ENCODE results near the gene MAB21L2.

Gene MAB21L2

DNA sequence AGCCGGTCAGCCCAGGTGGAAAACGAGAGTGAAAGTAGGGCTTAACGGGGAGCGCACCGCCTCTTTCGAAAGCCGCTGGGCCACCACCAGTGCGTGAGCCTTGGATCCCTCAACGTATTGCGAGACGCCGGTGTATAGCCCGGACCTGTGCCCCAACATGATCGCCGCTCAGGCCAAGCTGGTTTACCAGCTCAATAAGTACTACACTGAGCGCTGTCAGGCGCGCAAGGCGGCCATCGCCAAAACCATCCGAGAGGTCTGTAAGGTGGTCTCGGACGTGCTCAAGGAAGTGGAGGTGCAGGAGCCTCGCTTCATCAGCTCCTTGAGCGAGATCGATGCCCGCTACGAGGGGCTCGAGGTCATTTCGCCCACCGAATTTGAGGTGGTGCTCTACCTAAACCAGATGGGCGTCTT is 929 bp downstream of the MAB21L2 start:
- peak overlapping the region; percentile 61 for H3K23ac ChIP-seq (ENCODE audit: low read depth, low read length, poor library complexity)
- peak overlapping the region; percentile 55 for H2BK5ac ChIP-seq (ENCODE audit: low read length)
- no peaks in the 10 kb centered on the region for H3K9me3 ChIP-seq (replicated peaks in 1 of 2; ENCODE audit: control insufficient read depth in 2 of 2, insufficient read depth in 1 of 2, low read depth in 1 of 2, low read length in 2 of 2)
- H2BK12ac ChIP-seq (ENCODE audit: low read length): no peak overlapping the region
- H3K36me3 ChIP-seq (replicated peaks in 1 of 2; ENCODE audit: control insufficient read depth in 2 of 2, insufficient read depth in 2 of 2, low read length in 2 of 2): no peaks in the 10 kb centered on the region
- no peak overlapping the region for H3K4ac ChIP-seq (ENCODE audit: low read length)
- H3K27me3 ChIP-seq (ENCODE audit: control insufficient read depth in 3 of 3, insufficient read depth in 3 of 3, low read depth in 1 of 3, low read length in 3 of 3): peaks cover 0 to 33% (median 18%) of the 10 kb centered on the region in 3 experiments
- peak overlapping the region; percentile 85 for H2AFZ ChIP-seq (ENCODE audit: low read length)
- H3K4me2 ChIP-seq (ENCODE audit: insufficient read depth, low read length, poor library complexity, severe bottlenecking): peak overlapping the region; percentile 87
- H2BK120ac ChIP-seq (ENCODE audit: low read depth, low read length): peak overlapping the region; percentile 1
- H3K4me3 ChIP-seq (ENCODE audit: low read length in 2 of 2): peak overlapping the region; percentile 37 to 81
- H4K8ac ChIP-seq (ENCODE audit: low read depth, low read length): no peak overlapping the region
- peak; percentile 36 for DNase-seq (ENCODE audit: low spot score)
- H2BK15ac ChIP-seq (ENCODE audit: low read length): no peak overlapping the region
- peak overlapping the region; percentile 92 for H3K9ac ChIP-seq (ENCODE audit: low read depth, low read length, poor library complexity)
- no peak overlapping the region for H3K27ac ChIP-seq (replicated peaks; ENCODE audit: low read length)
- H3K4me1 ChIP-seq (ENCODE audit: control insufficient read depth in 2 of 2, insufficient read depth in 1 of 2, low read depth in 1 of 2, low read length in 2 of 2): peaks cover 6 to 22% of the 10 kb centered on the region in 2 donors
- H4K91ac ChIP-seq (ENCODE audit: low read depth, low read length, poor library complexity): no peak overlapping the region
- peak overlapping the region; percentile 65 for H2AK5ac ChIP-seq (ENCODE audit: low read depth, low read length)
- peaks cover 2% of the 10 kb centered on the region for H3K79me1 ChIP-seq (ENCODE audit: low read depth, low read length)
- H3K18ac ChIP-seq (ENCODE audit: low read length): peak overlapping the region; percentile 88
- H3K14ac ChIP-seq (ENCODE audit: low read length): no peak overlapping the region
- WGBS, 2 donors (ENCODE audit: extremely low coverage in 2 of 2, insufficient read length in 2 of 2, insufficient replicate concordance in 1 of 2): no CpG with 5 or more reads among the region's 32 CpGs

DNA sequence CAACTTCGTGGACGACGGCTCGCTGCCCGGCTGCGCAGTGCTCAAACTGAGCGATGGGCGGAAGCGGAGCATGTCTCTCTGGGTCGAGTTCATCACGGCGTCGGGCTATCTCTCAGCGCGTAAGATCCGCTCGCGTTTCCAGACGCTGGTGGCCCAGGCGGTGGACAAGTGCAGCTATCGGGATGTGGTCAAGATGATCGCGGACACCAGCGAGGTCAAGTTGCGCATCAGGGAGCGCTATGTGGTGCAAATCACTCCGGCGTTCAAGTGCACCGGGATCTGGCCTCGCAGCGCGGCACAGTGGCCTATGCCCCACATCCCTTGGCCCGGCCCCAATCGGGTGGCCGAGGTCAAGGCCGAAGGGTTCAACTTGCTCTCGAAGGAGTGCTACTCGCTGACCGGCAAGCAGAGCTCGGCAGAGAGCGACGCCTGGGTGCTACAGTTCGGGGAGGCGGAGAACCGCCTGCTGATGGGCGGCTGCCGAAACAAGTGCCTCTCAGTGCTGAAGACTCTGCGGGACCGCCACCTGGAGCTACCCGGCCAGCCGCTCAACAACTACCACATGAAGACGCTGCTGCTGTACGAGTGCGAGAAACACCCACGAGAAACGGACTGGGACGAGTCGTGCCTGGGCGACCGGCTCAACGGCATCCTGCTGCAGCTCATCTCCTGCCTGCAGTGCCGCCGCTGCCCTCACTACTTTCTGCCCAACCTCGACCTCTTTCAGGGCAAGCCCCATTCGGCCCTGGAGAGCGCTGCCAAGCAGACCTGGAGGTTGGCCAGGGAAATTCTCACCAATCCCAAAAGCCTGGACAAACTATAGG is 1.5 kb downstream of the MAB21L2 start:
- Histone ChIP-seq H3K18ac (ENCODE audit: low read length) (peak overlapping the region; percentile 86), H3K79me1 (ENCODE audit: low read depth, low read length) (peaks cover 2% of the 10 kb centered on the region), H4K8ac (ENCODE audit: low read depth, low read length) (no peak overlapping the region), H2BK12ac (ENCODE audit: low read length) (no peak overlapping the region), H3K36me3 (replicated peaks in 1 of 2; ENCODE audit: control insufficient read depth in 2 of 2, insufficient read depth in 2 of 2, low read length in 2 of 2) (no peaks in the 10 kb centered on the region), H3K9me3 (replicated peaks in 1 of 2; ENCODE audit: control insufficient read depth in 2 of 2, insufficient read depth in 1 of 2, low read depth in 1 of 2, low read length in 2 of 2) (no peaks in the 10 kb centered on the region), H2BK15ac (ENCODE audit: low read length) (no peak overlapping the region), H3K9ac (ENCODE audit: low read depth, low read length, poor library complexity) (peak overlapping the region; percentile 92), H3K4me3 (ENCODE audit: low read length in 2 of 2) (peak overlapping the region; percentile 37 to 81), H3K14ac (ENCODE audit: low read length) (no peak overlapping the region), H2AFZ (ENCODE audit: low read length) (peak overlapping the region; percentile 85), H4K91ac (ENCODE audit: low read depth, low read length, poor library complexity) (no peak overlapping the region), H2AK5ac (ENCODE audit: low read depth, low read length) (peak overlapping the region; percentile 65), H2BK120ac (ENCODE audit: low read depth, low read length) (peak overlapping the region; percentile 1), H2BK5ac (ENCODE audit: low read length) (peak overlapping the region; percentile 55), H3K27me3 (ENCODE audit: control insufficient read depth in 3 of 3, insufficient read depth in 3 of 3, low read depth in 1 of 3, low read length in 3 of 3) (peaks cover 0 to 33% (median 18%) of the 10 kb centered on the region in 3 experiments), H3K4me1 (ENCODE audit: control insufficient read depth in 2 of 2, insufficient read depth in 1 of 2, low read depth in 1 of 2, low read length in 2 of 2) (peaks cover 6 to 22% of the 10 kb centered on the region in 2 donors), H3K4ac (ENCODE audit: low read length) (no peak overlapping the region), H3K4me2 (ENCODE audit: insufficient read depth, low read length, poor library complexity, severe bottlenecking) (peak overlapping the region; percentile 87), H3K27ac (replicated peaks; ENCODE audit: low read length) (no peak overlapping the region), H3K23ac (ENCODE audit: low read depth, low read length, poor library complexity) (peak overlapping the region; percentile 61)
- peak; percentile 44 for DNase-seq (ENCODE audit: low spot score)
- no CpG with 5 or more reads among the region's 66 CpGs for WGBS, 2 donors (ENCODE audit: extremely low coverage in 2 of 2, insufficient read length in 2 of 2, insufficient replicate concordance in 1 of 2)

DNA sequence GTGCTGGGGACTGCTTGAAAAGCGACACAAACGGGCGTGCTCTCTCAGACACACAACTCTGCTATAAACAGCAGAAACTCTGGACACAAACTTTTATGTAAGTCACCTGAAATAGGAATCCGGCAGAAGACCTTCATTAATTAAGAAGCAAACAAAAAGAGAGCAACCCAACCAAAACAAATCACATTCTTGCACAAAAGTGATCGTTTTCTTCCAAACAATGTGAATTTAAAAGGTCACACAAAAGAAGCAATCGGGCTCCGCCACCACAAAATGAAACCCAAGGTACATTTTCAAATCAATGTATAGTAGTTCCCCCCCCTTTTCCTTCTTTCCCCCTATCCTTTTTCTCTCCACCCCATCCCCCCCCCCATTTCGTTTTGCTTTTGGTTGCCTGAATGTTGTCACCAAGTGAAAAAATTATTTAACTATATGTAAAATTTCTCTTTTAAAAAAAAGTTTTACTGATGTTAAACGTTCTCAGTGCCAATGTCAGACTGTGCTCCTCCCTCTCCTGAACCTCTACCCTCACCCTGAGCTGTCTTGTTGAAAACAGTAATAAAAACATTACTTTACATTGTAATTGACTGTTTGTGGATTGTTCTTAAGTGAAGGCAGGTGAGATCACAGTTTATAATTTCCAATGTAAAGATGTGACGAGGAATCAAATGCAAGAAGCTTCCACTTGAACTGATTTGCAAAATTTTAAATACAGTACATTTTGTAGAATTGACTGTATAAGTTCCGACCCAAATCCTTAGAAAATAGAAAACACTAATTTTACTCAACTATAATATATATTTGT is 2.4 kb downstream of the MAB21L2 start:
- H3K9me3 ChIP-seq (replicated peaks in 1 of 2; ENCODE audit: control insufficient read depth in 2 of 2, insufficient read depth in 1 of 2, low read depth in 1 of 2, low read length in 2 of 2): no peaks in the 10 kb centered on the region
- H4K91ac ChIP-seq (ENCODE audit: low read depth, low read length, poor library complexity): no peak overlapping the region
- H3K18ac ChIP-seq (ENCODE audit: low read length): no peak overlapping the region
- H3K4me1 ChIP-seq (ENCODE audit: control insufficient read depth in 2 of 2, insufficient read depth in 1 of 2, low read depth in 1 of 2, low read length in 2 of 2): peaks cover 6 to 17% of the 10 kb centered on the region in 2 donors
- no peak overlapping the region for H2AK5ac ChIP-seq (ENCODE audit: low read depth, low read length)
- no peak overlapping the region for H3K23ac ChIP-seq (ENCODE audit: low read depth, low read length, poor library complexity)
- no peak overlapping the region for H4K8ac ChIP-seq (ENCODE audit: low read depth, low read length)
- H3K4ac ChIP-seq (ENCODE audit: low read length): no peak overlapping the region
- H3K4me2 ChIP-seq (ENCODE audit: insufficient read depth, low read length, poor library complexity, severe bottlenecking): peak overlapping the region; percentile 87
- H2BK5ac ChIP-seq (ENCODE audit: low read length): no peak overlapping the region
- no peak overlapping the region for H2BK12ac ChIP-seq (ENCODE audit: low read length)
- H3K36me3 ChIP-seq (replicated peaks in 1 of 2; ENCODE audit: control insufficient read depth in 2 of 2, insufficient read depth in 2 of 2, low read length in 2 of 2): no peaks in the 10 kb centered on the region
- no peak for DNase-seq (ENCODE audit: low spot score)
- H2BK15ac ChIP-seq (ENCODE audit: low read length): no peak overlapping the region
- H2AFZ ChIP-seq (ENCODE audit: low read length): peak overlapping the region; percentile 85
- H3K14ac ChIP-seq (ENCODE audit: low read length): no peak overlapping the region
- WGBS, 2 donors (ENCODE audit: extremely low coverage in 2 of 2, insufficient read length in 2 of 2, insufficient replicate concordance in 1 of 2): no CpG with 5 or more reads among the region's 11 CpGs
- peaks cover 0 to 33% (median 18%) of the 10 kb centered on the region in 3 experiments for H3K27me3 ChIP-seq (ENCODE audit: control insufficient read depth in 3 of 3, insufficient read depth in 3 of 3, low read depth in 1 of 3, low read length in 3 of 3)
- peaks cover 2% of the 10 kb centered on the region for H3K79me1 ChIP-seq (ENCODE audit: low read depth, low read length)
- no peak overlapping the region for H3K9ac ChIP-seq (ENCODE audit: low read depth, low read length, poor library complexity)
- peak overlapping the region; percentile 37 to 81 for H3K4me3 ChIP-seq (ENCODE audit: low read length in 2 of 2)
- H2BK120ac ChIP-seq (ENCODE audit: low read depth, low read length): no peak overlapping the region
- H3K27ac ChIP-seq (replicated peaks; ENCODE audit: low read length): no peak overlapping the region

DNA sequence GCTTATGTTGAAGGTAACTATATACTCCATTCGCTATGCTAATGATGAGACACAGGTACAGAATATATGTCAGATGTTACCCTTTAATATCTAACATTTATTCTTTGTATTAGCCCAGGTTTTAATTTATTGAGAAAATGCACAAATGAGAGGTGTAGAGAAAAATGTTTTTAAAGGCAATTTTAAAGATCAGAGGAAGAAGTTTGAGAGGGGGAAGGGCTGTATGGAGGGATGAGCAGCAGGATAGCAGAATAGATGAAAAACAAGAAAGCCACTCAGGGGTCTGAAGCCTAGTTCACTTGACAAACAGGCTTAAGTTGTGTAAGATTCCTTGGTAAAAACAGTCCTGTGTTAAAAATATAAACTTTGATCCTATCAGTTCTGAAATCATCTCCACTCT is 3.7 kb downstream of the MAB21L2 start:
- DNase-seq (ENCODE audit: low spot score): no peak
- Histone ChIP-seq H2AK5ac (ENCODE audit: low read depth, low read length) (no peak overlapping the region), H3K27ac (replicated peaks; ENCODE audit: low read length) (no peak overlapping the region), H4K8ac (ENCODE audit: low read depth, low read length) (no peak overlapping the region), H3K79me1 (ENCODE audit: low read depth, low read length) (peaks cover 2% of the 10 kb centered on the region), H2BK5ac (ENCODE audit: low read length) (no peak overlapping the region), H3K27me3 (ENCODE audit: control insufficient read depth in 3 of 3, insufficient read depth in 3 of 3, low read depth in 1 of 3, low read length in 3 of 3) (peaks cover 0 to 26% (median 18%) of the 10 kb centered on the region in 3 experiments), H4K91ac (ENCODE audit: low read depth, low read length, poor library complexity) (no peak overlapping the region), H3K14ac (ENCODE audit: low read length) (no peak overlapping the region), H3K4me3 (ENCODE audit: low read length in 2 of 2) (no peak overlapping the region), H3K9me3 (replicated peaks in 1 of 2; ENCODE audit: control insufficient read depth in 2 of 2, insufficient read depth in 1 of 2, low read depth in 1 of 2, low read length in 2 of 2) (no peaks in the 10 kb centered on the region), H3K36me3 (replicated peaks in 1 of 2; ENCODE audit: control insufficient read depth in 2 of 2, insufficient read depth in 2 of 2, low read length in 2 of 2) (no peaks in the 10 kb centered on the region), H3K9ac (ENCODE audit: low read depth, low read length, poor library complexity) (no peak overlapping the region), H3K4me2 (ENCODE audit: insufficient read depth, low read length, poor library complexity, severe bottlenecking) (peak overlapping the region; percentile 21), H3K4ac (ENCODE audit: low read length) (no peak overlapping the region), H2BK15ac (ENCODE audit: low read length) (no peak overlapping the region), H2AFZ (ENCODE audit: low read length) (no peak overlapping the region), H3K23ac (ENCODE audit: low read depth, low read length, poor library complexity) (no peak overlapping the region), H2BK12ac (ENCODE audit: low read length) (no peak overlapping the region), H3K4me1 (ENCODE audit: control insufficient read depth in 2 of 2, insufficient read depth in 1 of 2, low read depth in 1 of 2, low read length in 2 of 2) (peaks cover 7 to 17% of the 10 kb centered on the region in 2 donors), H2BK120ac (ENCODE audit: low read depth, low read length) (no peak overlapping the region), H3K18ac (ENCODE audit: low read length) (no peak overlapping the region)
- WGBS, 2 donors (ENCODE audit: extremely low coverage in 2 of 2, insufficient read length in 2 of 2, insufficient replicate concordance in 1 of 2): no CpG with 5 or more reads among the region's 1 CpG
